Measurements from ENCODE around the gene CAPNS2.

DNA sequence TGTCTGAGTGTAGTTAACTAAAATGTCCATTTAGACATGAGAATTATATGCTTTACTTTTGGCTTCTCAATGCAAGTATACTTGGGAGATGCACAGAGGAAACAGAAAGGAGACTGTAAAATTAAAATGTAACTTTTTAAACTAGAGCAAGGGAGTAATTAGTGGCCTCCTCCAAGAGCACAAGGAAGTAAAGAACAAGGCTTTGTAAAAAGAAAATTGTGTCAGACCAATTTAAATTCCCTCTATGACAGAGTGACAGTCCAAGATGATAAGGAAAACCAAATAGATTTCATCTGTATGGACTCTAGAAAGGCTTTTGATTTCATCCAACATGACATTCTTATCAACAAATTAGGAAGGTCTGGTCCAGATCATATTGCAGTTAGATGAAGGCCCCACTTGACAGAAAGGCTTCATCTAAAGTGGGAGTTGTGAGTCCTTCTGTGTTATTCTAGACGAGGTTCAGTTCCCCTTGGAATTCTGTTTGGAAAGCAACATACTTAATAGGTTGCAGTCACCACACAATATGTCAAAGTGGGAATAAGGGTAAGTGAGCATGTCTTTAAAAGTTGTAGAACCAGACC is 6.5 kb upstream of the CAPNS2 start:
- TF ChIP-seq, protein P1, sequence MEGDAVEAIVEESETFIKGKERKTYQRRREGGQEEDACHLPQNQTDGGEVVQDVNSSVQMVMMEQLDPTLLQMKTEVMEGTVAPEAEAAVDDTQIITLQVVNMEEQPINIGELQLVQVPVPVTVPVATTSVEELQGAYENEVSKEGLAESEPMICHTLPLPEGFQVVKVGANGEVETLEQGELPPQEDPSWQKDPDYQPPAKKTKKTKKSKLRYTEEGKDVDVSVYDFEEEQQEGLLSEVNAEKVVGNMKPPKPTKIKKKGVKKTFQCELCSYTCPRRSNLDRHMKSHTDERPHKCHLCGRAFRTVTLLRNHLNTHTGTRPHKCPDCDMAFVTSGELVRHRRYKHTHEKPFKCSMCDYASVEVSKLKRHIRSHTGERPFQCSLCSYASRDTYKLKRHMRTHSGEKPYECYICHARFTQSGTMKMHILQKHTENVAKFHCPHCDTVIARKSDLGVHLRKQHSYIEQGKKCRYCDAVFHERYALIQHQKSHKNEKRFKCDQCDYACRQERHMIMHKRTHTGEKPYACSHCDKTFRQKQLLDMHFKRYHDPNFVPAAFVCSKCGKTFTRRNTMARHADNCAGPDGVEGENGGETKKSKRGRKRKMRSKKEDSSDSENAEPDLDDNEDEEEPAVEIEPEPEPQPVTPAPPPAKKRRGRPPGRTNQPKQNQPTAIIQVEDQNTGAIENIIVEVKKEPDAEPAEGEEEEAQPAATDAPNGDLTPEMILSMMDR (IDR thresholded peaks at IDR 0.05) = no peak
- no peak for TF ChIP-seq POLR2A (IDR thresholded peaks at IDR 0.05)

All from ovary (tissue), 3 donors.